H9 (cell line): Measurements from ENCODE around the gene NTF4. TPM values are rescaled to one million over a fixed set of nuclear protein-coding genes. Genes with fewer than 3 reads are reported as not detected.

Source experiments
- DNase-seq: peaks from one replicate; pipeline ENCODE4 v3.0.0-alpha.2; 2017
- H2AFZ ChIP-seq: one replicate; pipeline ENCODE4 v1.6.1; 2013; ENCODE audit warnings: mild to moderate bottlenecking, low read length, control low read depth, moderate library complexity
- H2AK5ac ChIP-seq: 2 replicates; pipeline ENCODE4 v1.6.1; 2013; ENCODE audit warnings: low read length, control low read depth, mixed read lengths; ENCODE audit not compliant: insufficient read length
- H2BK120ac ChIP-seq: one replicate; pipeline ENCODE4 v1.6.1; 2013; ENCODE audit warnings: low read depth, mild to moderate bottlenecking, low read length, control low read depth, inconsistent platforms; ENCODE audit not compliant: poor library complexity, severe bottlenecking
- H2BK12ac ChIP-seq: 2 replicates; pipeline ENCODE4 v1.6.1; 2013; ENCODE audit warnings: low read length, control low read depth, mixed read lengths, low read depth; ENCODE audit not compliant: insufficient read length
- H2BK15ac ChIP-seq: 2 replicates; pipeline ENCODE4 v1.6.1; 2013; ENCODE audit warnings: low read depth, low read length, control low read depth
- H2BK20ac ChIP-seq: one replicate; pipeline ENCODE4 v1.6.1; 2013; ENCODE audit warnings: low read depth, mild to moderate bottlenecking, low read length, control low read depth, inconsistent platforms; ENCODE audit not compliant: poor library complexity, severe bottlenecking
- H2BK5ac ChIP-seq: 2 replicates; pipeline ENCODE4 v1.6.1; 2013; ENCODE audit warnings: low read length, control low read depth, mixed read lengths; ENCODE audit not compliant: insufficient read length
- H3K14ac ChIP-seq: 2 replicates; pipeline ENCODE4 v1.6.1; 2013; ENCODE audit warnings: low read length, control low read depth; ENCODE audit not compliant: insufficient read depth
- H3K18ac ChIP-seq: 2 replicates; pipeline ENCODE4 v1.6.1; 2013; ENCODE audit warnings: low read depth, mild to moderate bottlenecking, mixed read lengths, low read length, control low read depth; ENCODE audit not compliant: insufficient read length
- H3K23ac ChIP-seq: 2 replicates; pipeline ENCODE4 v1.6.1; 2013; ENCODE audit warnings: low read length, control low read depth, mixed read lengths, low read depth; ENCODE audit not compliant: insufficient read length
- H3K23me2 ChIP-seq: 2 replicates; pipeline ENCODE4 v1.6.1; 2013; ENCODE audit warnings: low read depth, mild to moderate bottlenecking, mixed read lengths, low read length, control low read depth; ENCODE audit not compliant: insufficient read length, poor library complexity, severe bottlenecking
- H3K27ac ChIP-seq: 2 replicates; pipeline ENCODE4 v1.5.1; 2013; ENCODE audit warnings: low read length, control low read depth, mixed read lengths, low read depth; ENCODE audit not compliant: insufficient read length
- H3K27me3 ChIP-seq: 2 replicates; pipeline ENCODE4 v1.6.1; 2013; ENCODE audit warnings: low read length, control low read depth, inconsistent platforms; ENCODE audit not compliant: insufficient read depth
- H3K4ac ChIP-seq: 2 replicates; pipeline ENCODE4 v1.6.1; 2013; ENCODE audit warnings: low read depth, mild to moderate bottlenecking, control low read depth, inconsistent platforms, low read length, moderate library complexity
- H3K4me1 ChIP-seq: 2 replicates; pipeline ENCODE4 v1.6.1; 2013; ENCODE audit warnings: low read length, control low read depth, inconsistent platforms; ENCODE audit not compliant: insufficient read depth
- H3K4me2 ChIP-seq: 2 replicates; pipeline ENCODE4 v1.6.1; 2013; ENCODE audit warnings: low read length, control low read depth, mixed read lengths; ENCODE audit not compliant: insufficient read length, insufficient read depth
- H3K56ac ChIP-seq: 2 replicates; pipeline ENCODE4 v1.6.1; 2013; ENCODE audit warnings: low read depth, mild to moderate bottlenecking, mixed read lengths, low read length, control low read depth; ENCODE audit not compliant: insufficient read length
- H3K79me1 ChIP-seq: 2 replicates; pipeline ENCODE4 v1.6.1; 2013; ENCODE audit warnings: low read depth, mild to moderate bottlenecking, moderate library complexity, low read length, control low read depth, inconsistent platforms; ENCODE audit not compliant: insufficient read depth, poor library complexity, severe bottlenecking
- H3K79me2 ChIP-seq: 2 replicates; pipeline ENCODE4 v1.6.1; 2013; ENCODE audit warnings: low read length, control low read depth, inconsistent platforms; ENCODE audit not compliant: insufficient read depth
- H3K9ac ChIP-seq: 2 replicates; pipeline ENCODE4 v1.6.1; 2013; ENCODE audit warnings: low read length, control low read depth, mixed read lengths; ENCODE audit not compliant: insufficient read length; ENCODE audit errors: extremely low read depth
- H3K9me3 ChIP-seq: one replicate; pipeline ENCODE4 v1.6.1; 2013; ENCODE audit warnings: low read depth, low read length, inconsistent platforms; ENCODE audit not compliant: control insufficient read depth
- H3T11ph ChIP-seq: one replicate; pipeline ENCODE4 v1.6.1; 2013; ENCODE audit warnings: mild to moderate bottlenecking, low read length, control low read depth, inconsistent platforms
- H4K20me1 ChIP-seq: one replicate; pipeline ENCODE4 v1.6.1; 2013; ENCODE audit not compliant: control insufficient read depth, insufficient read length, insufficient read depth
- H4K5ac ChIP-seq: 2 replicates; pipeline ENCODE4 v1.6.1; 2013; ENCODE audit warnings: low read depth, mild to moderate bottlenecking, mixed read lengths, low read length, control low read depth; ENCODE audit not compliant: insufficient read length
- H4K8ac ChIP-seq: replicated peaks from 2 replicates; pipeline ENCODE4 v1.6.1; 2013; ENCODE audit warnings: low read length, control low read depth, mixed read lengths, low read depth; ENCODE audit not compliant: insufficient read length
- H4K91ac ChIP-seq: 2 replicates; pipeline ENCODE4 v1.6.1; 2013; ENCODE audit warnings: low read depth, mild to moderate bottlenecking, moderate library complexity, mixed read lengths, low read length, control low read depth; ENCODE audit not compliant: insufficient read length
- H3K27ac Mint-ChIP-seq, 3 experiments: 2 replicates in 2 of 3; 3 replicates in 1 of 3; pipeline ENCODE4 v1.8.0; 2020 to 2021; ENCODE audit warnings: mixed read lengths in 3 of 3, mild to moderate bottlenecking in 1 of 3, moderate library complexity in 1 of 3
- H3K27me3 Mint-ChIP-seq: 2 replicates; pipeline ENCODE4 v1.8.0; 2021; ENCODE audit warnings: low read depth, mild to moderate bottlenecking, moderate library complexity, mixed read lengths
- H3K36me3 Mint-ChIP-seq, 3 experiments: 2 replicates in 2 of 3; 3 replicates in 1 of 3; pipeline ENCODE4 v1.8.0; 2020 to 2021; ENCODE audit warnings: low read depth in 3 of 3, mixed read lengths in 3 of 3; ENCODE audit not compliant: insufficient read depth in 1 of 3
- H3K4me1 Mint-ChIP-seq, 2 experiments: 2 replicates each; pipeline ENCODE4 v1.8.0; 2020; ENCODE audit warnings: mixed read lengths in 2 of 2
- H3K4me3 Mint-ChIP-seq, 2 experiments: 2 replicates in 1 of 2; 3 replicates in 1 of 2; pipeline ENCODE4 v1.8.0; 2020 to 2021; ENCODE audit warnings: mild to moderate bottlenecking in 2 of 2, mixed read lengths in 2 of 2, moderate library complexity in 1 of 2
- H3K9me3 Mint-ChIP-seq, 2 experiments: 2 replicates in 1 of 2; 3 replicates in 1 of 2; pipeline ENCODE4 v1.8.0; 2020; ENCODE audit warnings: mild to moderate bottlenecking in 2 of 2, mixed read lengths in 2 of 2, moderate library complexity in 1 of 2
- WGBS: extraction: QIAGEN DNeasy Blood & Tissue Kit; methylation state at CpG from one replicate; pipeline ENCODE4 v1.1.7; 2013; ENCODE audit warnings: missing lambda C conversion rate, low lambda C conversion rate, mixed read lengths; ENCODE audit not compliant: insufficient read length; ENCODE audit errors: extremely low coverage; 5-methylcytosine and 5-hydroxymethylcytosine counted together
- total RNA-seq: library from RNA; stranded (reverse); gene quantifications from 2 replicates; pipeline ENCODE4 v1.2.1, GENCODE V29; 2021
- TF ChIP-seq, protein P1 (sequence below): fragments of 200-600 bp; sonication (generic); conservative IDR thresholded peaks from 3 replicates; pipeline ENCODE4 v1.8.0; 2021; ENCODE audit warnings: antibody characterized with exemption, mild to moderate bottlenecking

The NTF4 gene
- total RNA-seq, 1 experiment from 2014 or later = 2.1 TPM

DNA sequence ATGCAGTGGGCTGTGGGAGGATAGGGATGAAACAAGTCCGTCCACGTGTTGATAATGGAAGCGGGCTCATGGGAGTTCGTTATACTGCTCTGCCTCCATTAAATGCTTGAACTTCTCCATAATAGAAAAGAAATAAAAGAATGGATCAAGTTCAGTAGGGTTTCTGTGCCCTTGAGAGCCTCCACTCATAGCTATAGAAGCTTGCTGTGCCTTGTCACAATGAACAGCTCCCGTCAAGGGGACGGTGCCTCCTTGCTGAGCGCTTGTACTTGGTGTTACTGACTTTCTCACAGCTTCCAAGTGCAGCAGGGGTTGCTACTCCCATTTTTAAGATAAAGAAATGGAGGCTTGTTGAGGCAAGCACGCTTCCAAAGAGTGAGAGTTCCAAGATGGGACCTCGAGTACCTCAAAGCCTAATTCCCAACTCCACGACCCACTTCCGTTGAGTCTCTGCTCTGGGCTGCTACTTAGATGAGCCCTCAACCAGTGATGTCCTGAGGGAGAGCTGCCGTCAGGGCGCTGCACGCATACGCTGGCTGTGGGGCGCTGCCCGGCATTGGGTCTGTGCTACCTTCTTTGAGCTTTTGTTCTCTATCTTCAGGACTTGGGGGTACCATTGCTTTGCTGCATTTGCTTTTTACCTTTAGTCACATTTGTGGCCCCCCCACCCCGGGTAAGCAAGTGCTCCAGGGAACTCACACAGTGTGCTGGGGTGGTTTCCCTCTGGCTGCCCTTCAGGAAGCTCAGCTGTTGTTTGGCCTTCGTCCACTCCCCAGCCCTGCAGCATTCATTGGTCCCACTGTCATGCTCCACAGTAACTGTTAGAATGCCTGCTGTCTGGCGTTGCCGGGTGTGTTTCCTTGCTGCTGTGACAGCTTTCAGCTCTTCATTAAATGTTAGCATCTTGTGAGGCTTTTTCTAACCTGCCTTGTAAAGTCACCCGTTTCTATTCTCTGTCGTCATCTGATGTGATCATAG is 30.2 kb upstream of the NTF4 start:
- Mint-ChIP-seq H3K27ac (peak overlapping the region; percentile 55 to 74 (median 55); a peak in 3 of 7 replicates), H3K4me3 (no peak overlapping the region), H3K27me3 (no peaks in the 10 kb centered on the region), H3K4me1 (peaks cover 3 to 4% of the 10 kb centered on the region in 2 experiments; a peak in 1 of 4 replicates), H3K9me3 (no peaks in the 10 kb centered on the region), H3K36me3 (peaks cover 45 to 89% (median 87%) of the 10 kb centered on the region in 3 experiments)
- no peak overlapping the region for H4K91ac ChIP-seq
- no peak overlapping the region for H3K4ac ChIP-seq
- peaks cover 3% of the 10 kb centered on the region for H3K79me1 ChIP-seq
- TF ChIP-seq, protein P1, sequence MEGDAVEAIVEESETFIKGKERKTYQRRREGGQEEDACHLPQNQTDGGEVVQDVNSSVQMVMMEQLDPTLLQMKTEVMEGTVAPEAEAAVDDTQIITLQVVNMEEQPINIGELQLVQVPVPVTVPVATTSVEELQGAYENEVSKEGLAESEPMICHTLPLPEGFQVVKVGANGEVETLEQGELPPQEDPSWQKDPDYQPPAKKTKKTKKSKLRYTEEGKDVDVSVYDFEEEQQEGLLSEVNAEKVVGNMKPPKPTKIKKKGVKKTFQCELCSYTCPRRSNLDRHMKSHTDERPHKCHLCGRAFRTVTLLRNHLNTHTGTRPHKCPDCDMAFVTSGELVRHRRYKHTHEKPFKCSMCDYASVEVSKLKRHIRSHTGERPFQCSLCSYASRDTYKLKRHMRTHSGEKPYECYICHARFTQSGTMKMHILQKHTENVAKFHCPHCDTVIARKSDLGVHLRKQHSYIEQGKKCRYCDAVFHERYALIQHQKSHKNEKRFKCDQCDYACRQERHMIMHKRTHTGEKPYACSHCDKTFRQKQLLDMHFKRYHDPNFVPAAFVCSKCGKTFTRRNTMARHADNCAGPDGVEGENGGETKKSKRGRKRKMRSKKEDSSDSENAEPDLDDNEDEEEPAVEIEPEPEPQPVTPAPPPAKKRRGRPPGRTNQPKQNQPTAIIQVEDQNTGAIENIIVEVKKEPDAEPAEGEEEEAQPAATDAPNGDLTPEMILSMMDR = no peak
- H4K5ac ChIP-seq = no peak overlapping the region
- H3T11ph ChIP-seq = no peak overlapping the region
- WGBS = no CpG with 5 or more reads among the region's 23 CpGs
- no peak overlapping the region for H3K14ac ChIP-seq
- no peak overlapping the region for H2BK12ac ChIP-seq
- H3K4me1 ChIP-seq = no peaks in the 10 kb centered on the region
- H4K20me1 ChIP-seq = no peaks in the 10 kb centered on the region
- no peak overlapping the region for H4K8ac ChIP-seq
- no peak overlapping the region for H3K56ac ChIP-seq
- no peaks in the 10 kb centered on the region for H3K9me3 ChIP-seq
- H3K27me3 ChIP-seq = no peaks in the 10 kb centered on the region
- H3K23me2 ChIP-seq = no peaks in the 10 kb centered on the region
- no peak overlapping the region for H3K4me2 ChIP-seq
- H2AFZ ChIP-seq = no peak overlapping the region
- H3K23ac ChIP-seq = no peak overlapping the region
- no peak overlapping the region for H3K18ac ChIP-seq
- H2AK5ac ChIP-seq = no peak overlapping the region
- no peak overlapping the region for H2BK5ac ChIP-seq
- peaks cover 1% of the 10 kb centered on the region; the same call in 1 of the 2 replicates for H3K79me2 ChIP-seq
- H2BK15ac ChIP-seq = no peak overlapping the region
- no peak overlapping the region for H2BK20ac ChIP-seq
- no peak for DNase-seq
- no peak overlapping the region for H3K27ac ChIP-seq
- no peak overlapping the region for H2BK120ac ChIP-seq
- H3K9ac ChIP-seq = no peak overlapping the region
